Keratinocyte (primary cell): ENCODE measurements around the gene SIGLEC9. TPM values are rescaled to one million over a fixed set of nuclear protein-coding genes. Genes with fewer than 3 reads are reported as not detected.

Source experiments
- DNase-seq: peaks from one replicate; pipeline ENCODE4 v3.0.0-alpha.2; 2011; ENCODE audit warnings: low read depth, missing footprints, low spot score
- FAIRE-seq: peaks from 2 replicates; lab custom pipeline; 2011; peaks lifted over from hg19 to GRCh38; lab: Jason Lieb, UNC
- H2AFZ ChIP-seq: 2 replicates; pipeline ENCODE4 v1.6.0; 2012; ENCODE audit warnings: low read length, control low read depth, inconsistent platforms; ENCODE audit not compliant: control insufficient read depth
- H3K27ac ChIP-seq: 2 replicates; pipeline ENCODE4 v1.5.1; 2011; ENCODE audit warnings: low read length; ENCODE audit not compliant: control insufficient read depth, insufficient read depth
- H3K27me3 ChIP-seq: 3 replicates; pipeline ENCODE4 v1.6.0; 2011; ENCODE audit warnings: low read length; ENCODE audit not compliant: control insufficient read depth, insufficient read depth; ENCODE audit errors: extremely low read depth
- H3K36me3 ChIP-seq, 2 experiments: 2 replicates in 1 of 2; 3 replicates in 1 of 2; pipeline ENCODE4 v1.5.1; 2011; ENCODE audit warnings: low read length in 2 of 2, mild to moderate bottlenecking in 1 of 2; ENCODE audit not compliant: control insufficient read depth in 2 of 2, insufficient read depth in 2 of 2; ENCODE audit errors: extremely low read depth in 1 of 2
- H3K4me1 ChIP-seq: 3 replicates; pipeline ENCODE4 v1.5.1; 2011; ENCODE audit warnings: low read length; ENCODE audit not compliant: control insufficient read depth, insufficient read depth; ENCODE audit errors: extremely low read depth
- H3K4me2 ChIP-seq: 3 replicates; pipeline ENCODE4 v1.6.0; 2011; ENCODE audit warnings: low read depth, low read length; ENCODE audit not compliant: control insufficient read depth, insufficient read depth; ENCODE audit errors: extremely low read depth
- H3K4me3 ChIP-seq, 3 experiments: fragments of 200-600 bp in 1 of 3; sonication (generic) in 1 of 3; 2 replicates in 2 of 3; 3 replicates in 1 of 3; pipeline ENCODE4 v1.5.1; 2011 to 2016; ENCODE audit warnings: low read length in 3 of 3, mild to moderate bottlenecking in 3 of 3, control low read depth in 2 of 3, inconsistent platforms in 1 of 3, low read depth in 1 of 3, mixed read lengths in 1 of 3, mixed run types in 1 of 3, moderate library complexity in 1 of 3; ENCODE audit not compliant: control insufficient read depth in 2 of 3, insufficient read depth in 2 of 3; ENCODE audit errors: extremely low read depth in 1 of 3
- H3K79me2 ChIP-seq: 2 replicates; pipeline ENCODE4 v1.6.0; 2012; ENCODE audit warnings: low read length; ENCODE audit not compliant: control insufficient read depth, insufficient read depth
- H3K9ac ChIP-seq: 3 replicates; pipeline ENCODE4 v1.6.0; 2011; ENCODE audit warnings: low read length; ENCODE audit not compliant: control insufficient read depth, insufficient read depth; ENCODE audit errors: extremely low read depth
- H3K9me1 ChIP-seq: 3 replicates; pipeline ENCODE4 v1.6.0; 2011; ENCODE audit warnings: low read length; ENCODE audit not compliant: control insufficient read depth, insufficient read depth; ENCODE audit errors: extremely low read depth
- H3K9me3 ChIP-seq: 2 replicates; pipeline ENCODE4 v1.5.1; 2012; ENCODE audit warnings: low read depth, low read length; ENCODE audit not compliant: control insufficient read depth
- H4K20me1 ChIP-seq: 3 replicates; pipeline ENCODE4 v1.6.0; 2011; ENCODE audit warnings: low read length; ENCODE audit not compliant: control insufficient read depth, insufficient read depth; ENCODE audit errors: extremely low read depth
- CTCF ChIP-seq, 3 experiments: IDR thresholded peaks in 1 of 3; conservative IDR thresholded peaks in 1 of 3; optimal IDR thresholded peaks in 1 of 3; 2 replicates in 2 of 3; 3 replicates in 1 of 3; pipeline versions ENCODE3 to v1.5.1; 2011; ENCODE audit warnings: low read length in 3 of 3, mild to moderate bottlenecking in 3 of 3, moderate library complexity in 2 of 3, control low read depth in 1 of 3, inconsistent platforms in 1 of 3; ENCODE audit not compliant: insufficient read depth in 2 of 3; ENCODE audit errors: extremely low read depth in 1 of 3
- EZH2 ChIP-seq: IDR thresholded peaks from one replicate; pipeline ENCODE4 v1.6.1; 2012; ENCODE audit warnings: inconsistent platforms, mild to moderate bottlenecking, low read length, moderate library complexity
- dilution Hi-C: fragments of 300-500 bp; cut with MboI; formaldehyde crosslinking; loops from one replicate; pipeline ENCODE4 v1.7.0; 2020; ENCODE audit warnings: low sequenced_read_pairs; ENCODE audit not compliant: extremely low pct_ligation_motif_present
- polyA plus RNA-seq, 5 experiments: library from polyadenylated mRNA; depleted of rRNA in 3 of 5; stranded (reverse) in 3 of 5; stranded (forward) in 1 of 5; unstranded in 1 of 5; fragments of >200 nt; gene quantifications; 1 replicate in 1 of 5; 2 replicates in 3 of 5; 3 replicates in 1 of 5; pipeline versions ENCODE4 v1.2.1 to v1.2.3, GENCODE V29; 2011 to 2012; ENCODE audit warnings: missing spikeins in 2 of 5, low read depth in 1 of 5, low replicate concordance in 1 of 5

SIGLEC9 gene
- polyA plus RNA-seq, 1 donor (not counting 4 experiments of a cell fraction or from before 2014, with no cell fraction given) = not detected

GRCh38 chr19:51107406-51108065, 17.2 kb upstream of the SIGLEC9 start:
- peak overlapping the region; percentile 64 for H2AFZ ChIP-seq
- peak in 2 of 3 experiments; percentile 8 to 23 for TF ChIP-seq CTCF (optimal IDR thresholded peaks at IDR 0.05 in 1 of 3, IDR thresholded peaks at IDR 0.05 in 1 of 3, conservative IDR thresholded peaks at IDR 0.05 in 1 of 3; ENCODE audit: extremely low read depth in 1 of 3, insufficient read depth in 2 of 3, low read length in 3 of 3)
- no peak for TF ChIP-seq EZH2
- peak overlapping the region; percentile 84 for H3K9ac ChIP-seq
- DNase-seq (no peak), FAIRE-seq (no peak)
- H3K4me2 ChIP-seq = peak overlapping the region; percentile 74
- H3K9me1 ChIP-seq = no peaks in the 10 kb centered on the region
- H3K4me3 ChIP-seq = peak overlapping the region; percentile 55 to 85 (median 69)
- H3K36me3 ChIP-seq = peaks cover 11 to 17% of the 10 kb centered on the region in 2 experiments
- H3K27ac ChIP-seq = peak overlapping the region; percentile 65
- peaks cover 10% of the 10 kb centered on the region for H3K4me1 ChIP-seq
- peaks cover 41% of the 10 kb centered on the region for H3K79me2 ChIP-seq
- H4K20me1 ChIP-seq = no peaks in the 10 kb centered on the region
- H3K9me3 ChIP-seq = no peaks in the 10 kb centered on the region
- dilution Hi-C loops = no loop called here
- H3K27me3 ChIP-seq = no peaks in the 10 kb centered on the region

- TF ChIP-seq CTCF (optimal IDR thresholded peaks at IDR 0.05 in 1 of 3, IDR thresholded peaks at IDR 0.05 in 1 of 3, conservative IDR thresholded peaks at IDR 0.05 in 1 of 3; ENCODE audit: extremely low read depth in 1 of 3, insufficient read depth in 2 of 3, low read length in 3 of 3) (no peak), EZH2 (no peak)
- FAIRE-seq (peak; percentile 85), DNase-seq (peak; percentile 98)
- H3K36me3 ChIP-seq = peaks cover 11 to 17% of the 10 kb centered on the region in 2 experiments
- H3K4me3 ChIP-seq = peak within 1 kb of the TSS; percentile 55 to 85 (median 69)
- dilution Hi-C loops = no loop called here
- H2AFZ ChIP-seq = peak within 1 kb of the TSS; percentile 85
- H3K79me2 ChIP-seq = peaks cover 41% of the 10 kb centered on the region
- no peaks in the 10 kb centered on the region for H3K9me3 ChIP-seq
- H3K4me2 ChIP-seq = peak within 1 kb of the TSS; percentile 88
- no peaks in the 10 kb centered on the region for H3K9me1 ChIP-seq
- H3K9ac ChIP-seq = peak within 1 kb of the TSS; percentile 84
- peaks cover 10% of the 10 kb centered on the region for H3K4me1 ChIP-seq
- H4K20me1 ChIP-seq = no peaks in the 10 kb centered on the region
- H3K27ac ChIP-seq = peak within 1 kb of the TSS; percentile 65
- H3K27me3 ChIP-seq = peaks cover 5% of the 10 kb centered on the region
Measured at GRCh38 chr19:51108066-51108804, 16.5 kb upstream of the SIGLEC9 start, which contains the start of gene CTU1. TSS of gene CTU1 (minus strand) at chr19:51108409. CDS start at chr19:51104569, 3,840 bp downstream.
